H1 (cell line): Measurements from ENCODE around the gene CYB5R3. TPM values are rescaled to one million over a fixed set of nuclear protein-coding genes. Genes with fewer than 3 reads are reported as not detected.

ENCODE experiments used
- CTCF ChIA-PET: fragments of 300-600 bp; sonication (Branson Sonifier 250); formaldehyde crosslinking; loops from one replicate; lab custom pipeline; 2021; ENCODE audit not compliant: partially characterized antibody; lab: Charles Lee
- POLR2A ChIA-PET: fragments of 300-600 bp; sonication (Branson Sonifier 250); formaldehyde crosslinking; loops from one replicate; lab custom pipeline; 2021; ENCODE audit warnings: inconsistent platforms; ENCODE audit not compliant: partially characterized antibody; lab: Charles Lee
- DNase-seq, 2 experiments: peaks; one replicate each; pipeline versions ENCODE4 v3.0.0 to v3.0.0-alpha.2; 2010 to 2022; ENCODE audit warnings: low spot score in 2 of 2, low read depth in 1 of 2, mixed read lengths in 1 of 2
- FAIRE-seq: peaks from 2 replicates; lab custom pipeline; 2011; peaks lifted over from hg19 to GRCh38; lab: Jason Lieb, UNC
- H2AFZ ChIP-seq: 2 replicates; pipeline ENCODE4 v1.8.1; 2012; ENCODE audit warnings: low read length, inconsistent platforms
- H2AK5ac ChIP-seq: 2 replicates; pipeline ENCODE4 v1.6.1; 2013; ENCODE audit warnings: low read depth, low read length
- H2BK120ac ChIP-seq: replicated peaks from 2 replicates; pipeline ENCODE3; 2013; ENCODE audit warnings: low read depth, low read length, inconsistent platforms
- H2BK12ac ChIP-seq: 2 replicates; pipeline ENCODE4 v1.6.1; 2013; ENCODE audit warnings: low read depth, low read length
- H2BK15ac ChIP-seq: 2 replicates; pipeline ENCODE4 v1.6.1; 2013; ENCODE audit warnings: low read length
- H2BK20ac ChIP-seq: 2 replicates; pipeline ENCODE4 v1.6.1; 2013; ENCODE audit warnings: low read length
- H2BK5ac ChIP-seq: 2 replicates; pipeline ENCODE4 v1.6.1; 2013; ENCODE audit warnings: low read depth, low read length
- H3K14ac ChIP-seq: 2 replicates; pipeline ENCODE4 v1.6.1; 2013; ENCODE audit warnings: inconsistent platforms; ENCODE audit not compliant: insufficient read length
- H3K18ac ChIP-seq: 2 replicates; pipeline ENCODE4 v1.6.1; 2013; ENCODE audit warnings: low read length; ENCODE audit errors: extremely low read depth
- H3K23ac ChIP-seq: 2 replicates; pipeline ENCODE4 v1.6.1; 2013; ENCODE audit warnings: inconsistent platforms; ENCODE audit not compliant: insufficient read length
- H3K23me2 ChIP-seq: 2 replicates; pipeline ENCODE4 v1.6.1; 2013; ENCODE audit warnings: low read depth, low read length
- H3K27ac ChIP-seq: 2 replicates; pipeline ENCODE4 v1.6.1; 2011; ENCODE audit warnings: low read depth, low read length, inconsistent platforms
- H3K27me3 ChIP-seq, 4 experiments: replicated peaks in 1 of 4; 1 replicate in 1 of 4; 2 replicates in 3 of 4; pipeline versions ENCODE4 v1.6.1 to v1.8.1; 2011 to 2013; ENCODE audit warnings: low read length in 3 of 4, mild to moderate bottlenecking in 3 of 4, inconsistent platforms in 2 of 4, mixed read lengths in 2 of 4, moderate library complexity in 1 of 4; ENCODE audit not compliant: control insufficient read depth in 3 of 4, insufficient read depth in 3 of 4; ENCODE audit errors: extremely low read depth in 1 of 4
- H3K36me3 ChIP-seq, 4 experiments: 2 replicates each; pipeline versions ENCODE4 v1.6.1 to v1.8.1; 2011 to 2013; ENCODE audit warnings: mild to moderate bottlenecking in 4 of 4, low read length in 3 of 4, moderate library complexity in 2 of 4, control low read depth in 1 of 4, inconsistent platforms in 1 of 4; ENCODE audit not compliant: insufficient read depth in 4 of 4, control insufficient read depth in 2 of 4
- H3K4ac ChIP-seq: replicated peaks from 2 replicates; pipeline ENCODE3; 2013; ENCODE audit warnings: low read length, low read depth, mixed read lengths, inconsistent platforms; ENCODE audit not compliant: insufficient read length
- H3K4me1 ChIP-seq, 4 experiments: replicated peaks in 1 of 4; 1 replicate in 1 of 4; 2 replicates in 3 of 4; pipeline versions ENCODE4 v1.6.1 to v1.8.1; 2011 to 2013; ENCODE audit warnings: low read length in 3 of 4, inconsistent platforms in 2 of 4, mixed read lengths in 1 of 4; ENCODE audit not compliant: insufficient read depth in 4 of 4, control insufficient read depth in 3 of 4
- H3K4me2 ChIP-seq, 2 experiments: 2 replicates each; pipeline versions ENCODE4 v1.6.1 to v1.8.1; 2011 to 2013; ENCODE audit warnings: low read depth in 2 of 2, low read length in 2 of 2, control low read depth in 1 of 2, inconsistent platforms in 1 of 2, mild to moderate bottlenecking in 1 of 2; ENCODE audit not compliant: insufficient read depth in 1 of 2
- H3K4me3 ChIP-seq, 4 experiments: fragments of 200-600, 300-600 bp in 1 of 4; sonication (generic), shearing (Covaris generic), sonication (Bioruptor Twin) in 1 of 4; 2 replicates each; pipeline versions ENCODE4 v1.5.1 to v1.8.1; 2011 to 2016; ENCODE audit warnings: low read length in 4 of 4, low read depth in 3 of 4, control low read depth in 2 of 4, inconsistent platforms in 2 of 4, mild to moderate bottlenecking in 2 of 4, mixed read lengths in 1 of 4, moderate library complexity in 1 of 4; ENCODE audit not compliant: insufficient read depth in 2 of 4; ENCODE audit errors: extremely low read depth in 1 of 4
- H3K56ac ChIP-seq: replicated peaks from 2 replicates; pipeline ENCODE3; 2013; ENCODE audit warnings: low read depth, mild to moderate bottlenecking, mixed read lengths, low read length, inconsistent platforms; ENCODE audit not compliant: insufficient read length
- H3K79me1 ChIP-seq: 2 replicates; pipeline ENCODE4 v1.6.1; 2013; ENCODE audit warnings: low read depth, low read length, control low read depth
- H3K79me2 ChIP-seq, 2 experiments: 2 replicates each; pipeline versions ENCODE4 v1.6.1 to v1.8.1; 2012 to 2013; ENCODE audit warnings: low read length in 2 of 2, mild to moderate bottlenecking in 2 of 2, inconsistent platforms in 1 of 2; ENCODE audit not compliant: insufficient read depth in 2 of 2, control insufficient read depth in 1 of 2
- H3K9ac ChIP-seq, 4 experiments: replicated peaks in 1 of 4; 1 replicate in 1 of 4; 2 replicates in 3 of 4; pipeline versions ENCODE4 v1.6.1 to v1.8.1; 2011 to 2013; ENCODE audit warnings: low read depth in 3 of 4, low read length in 3 of 4, control low read depth in 2 of 4, mild to moderate bottlenecking in 2 of 4, moderate library complexity in 2 of 4, inconsistent platforms in 1 of 4; ENCODE audit errors: extremely low read depth in 1 of 4
- H3K9me3 ChIP-seq, 2 experiments: 2 replicates each; pipeline versions ENCODE4 v1.6.1 to v1.8.1; 2012 to 2013; ENCODE audit warnings: mild to moderate bottlenecking in 2 of 2, moderate library complexity in 2 of 2, control low read depth in 1 of 2, inconsistent platforms in 1 of 2, low read depth in 1 of 2, low read length in 1 of 2, mixed read lengths in 1 of 2; ENCODE audit not compliant: insufficient read depth in 2 of 2
- H4K20me1 ChIP-seq, 2 experiments: replicated peaks in 1 of 2; 2 replicates each; pipeline versions ENCODE3 to v1.8.1; 2011 to 2013; ENCODE audit warnings: inconsistent platforms in 2 of 2, low read length in 2 of 2, mild to moderate bottlenecking in 1 of 2; ENCODE audit not compliant: insufficient read depth in 2 of 2, control insufficient read depth in 1 of 2
- H4K5ac ChIP-seq: 2 replicates; pipeline ENCODE4 v1.6.1; 2013; ENCODE audit warnings: low read length, low read depth, mixed read lengths, inconsistent platforms; ENCODE audit not compliant: insufficient read length
- H4K8ac ChIP-seq: 2 replicates; pipeline ENCODE4 v1.8.0; 2013; ENCODE audit warnings: mild to moderate bottlenecking, moderate library complexity, low read length, inconsistent platforms; ENCODE audit not compliant: insufficient read depth; ENCODE audit errors: extremely low read depth
- H4K91ac ChIP-seq: replicated peaks from 2 replicates; pipeline ENCODE3; 2013; ENCODE audit warnings: low read length, mixed read lengths, inconsistent platforms; ENCODE audit not compliant: insufficient read length
- CHD2 ChIP-seq: IDR thresholded peaks from 2 replicates; pipeline ENCODE4 v1.6.1; 2012; ENCODE audit warnings: low read length, improper control_type of control experiment
- KDM1A ChIP-seq: fragments of 200-600, 300-600 bp; sonication (generic); IDR thresholded peaks from 2 replicates; pipeline ENCODE4 v1.7.1; 2016; ENCODE audit warnings: mild to moderate bottlenecking, low read length, borderline replicate concordance
- RBBP5 ChIP-seq: IDR thresholded peaks from 2 replicates; pipeline ENCODE4 v1.7.1; 2012; ENCODE audit warnings: low read depth, mild to moderate bottlenecking, inconsistent platforms, low read length, moderate library complexity, borderline replicate concordance
- WGBS, 2 experiments: shearing (Covaris generic) in 1 of 2; methylation state at CpG; one replicate each; pipeline versions ENCODE4 v1.1.6 to v1.1.7; 2013 to 2015; ENCODE audit warnings: low lambda C conversion rate in 2 of 2, mixed read lengths in 2 of 2, inconsistent platforms in 1 of 2, low coverage in 1 of 2, missing lambda C conversion rate in 1 of 2; ENCODE audit not compliant: insufficient replicate concordance in 2 of 2, insufficient coverage in 1 of 2, insufficient read length in 1 of 2; ENCODE audit errors: extremely low coverage in 1 of 2, missing lambda C conversion rate in 1 of 2; 5-methylcytosine and 5-hydroxymethylcytosine counted together
- polyA plus RNA-seq, 7 experiments: library from polyadenylated mRNA; depleted of rRNA in 3 of 7; stranded (reverse) in 5 of 7; unstranded in 2 of 7; fragments of >200 nt in 5 of 7; fragments of 200-250 nt in 2 of 7; gene quantifications; 1 replicate in 5 of 7; 2 replicates in 1 of 7; 4 replicates in 1 of 7; pipeline versions ENCODE4 v1.2.1 to v1.2.3, GENCODE V29; 2011 to 2013; ENCODE audit warnings: missing spikeins in 2 of 7, mixed read lengths in 2 of 7
- total RNA-seq: library from RNA; stranded (reverse); fragmentation: NEBNext Ultra II Directional; extraction: Animal tissue kit (Norgen Biotek cat#: 25700); gene quantifications from 2 replicates; pipeline ENCODE4 v1.2.1, GENCODE V29; 2021

Gene CYB5R3
- total and polyA plus RNA-seq, 2 of the 8 experiments (the other 6 are each of a cell fraction or from before 2014, with no cell fraction given) = 75.3 to 113 TPM

GRCh38 chr22:42697542-42698013 lies 48.4 kb upstream of the CYB5R3 start:
- Histone ChIP-seq H2BK20ac (no peak overlapping the region), H3K18ac (no peak overlapping the region), H3K23me2 (0 out of 2 replicates have a peak, but pooled peaks cover 2% of the 10 kb centered on the region), H4K91ac (no peak overlapping the region), H4K20me1 (peaks cover 0 to 3% of the 10 kb centered on the region in 2 experiments), H3K4me3 (no peak overlapping the region), H2AK5ac (no peak overlapping the region; the same call in 1 of the 2 replicates), H3K4ac (no peak overlapping the region), H3K27me3 (no peaks in the 10 kb centered on the region), H3K9ac (no peak overlapping the region), H3K9me3 (no peaks in the 10 kb centered on the region), H3K14ac (no peak overlapping the region), H4K8ac (no peak overlapping the region), H3K4me1 (peaks cover 9 to 16% (median 13%) of the 10 kb centered on the region in 4 experiments; a peak in 6 of 7 replicates), H2BK120ac (no peak overlapping the region), H4K5ac (no peak overlapping the region), H3K36me3 (no peaks in the 10 kb centered on the region), H3K79me1 (no peaks in the 10 kb centered on the region), H3K27ac (no peak overlapping the region), H3K79me2 (no peaks in the 10 kb centered on the region), H3K4me2 (no peak overlapping the region), H2BK5ac (no peak overlapping the region; the same call in 1 of the 2 replicates), H2AFZ (no peak overlapping the region), H3K56ac (no peak overlapping the region), H3K23ac (no peak overlapping the region), H2BK12ac (peak overlapping the region; percentile 53; the same call in 1 of the 2 replicates), H2BK15ac (no peak overlapping the region)
- DNase-seq (no peak), FAIRE-seq (no peak)
- TF ChIP-seq KDM1A (peak; percentile 28; the same call in 1 of the 2 replicates), CHD2 (no peak), RBBP5 (no peak)
- WGBS, 2 experiments = 94% methylated on average over 16 of the region's 16 CpGs; no CpG with 5 or more reads in 1 of the 2 experiments
- ChIA-PET POLR2A (interaction anchor here (0.8 kb wide), 1 partner anchor 82 kb away, joined by 3 read pairs; no protein-coding TSS in a partner anchor), CTCF (interaction anchor here (1.2 to 1.4 kb wide), 3 partner anchors 76 to 123 kb away, joined by 3 to 4 read pairs (median 3); no protein-coding TSS in a partner anchor)
